Endothelial cell of umbilical vein (primary cell): ENCODE results near the gene PNPLA5. TPM values are rescaled to one million over a fixed set of nuclear protein-coding genes. Genes with fewer than 3 reads are reported as not detected.

Experiments used
- BruUV-seq: library from RNA; stranded (reverse); fragments of 400-500 nt; replicated peaks from 2 replicates; lab custom pipeline; 2021; lab: Mats Ljungman, UMichigan
- CTCF ChIA-PET: fragments of 300-600, 350-600 bp; sonication (Branson Sonifier 250); formaldehyde crosslinking; loops from one replicate; lab custom pipeline; 2021; ENCODE audit warnings: antibody characterized with exemption, inconsistent platforms; lab: Charles Lee
- POLR2A ChIA-PET: fragments of 300-600, 350-600 bp; sonication (Branson Sonifier 250); formaldehyde crosslinking; loops from one replicate; lab custom pipeline; 2021; ENCODE audit warnings: antibody characterized with exemption, inconsistent platforms; lab: Charles Lee
- DNase-seq: peaks from one replicate; pipeline ENCODE4 v3.0.0-alpha.2; 2011; ENCODE audit warnings: low read depth, low spot score
- FAIRE-seq: peaks from 2 replicates; lab custom pipeline; 2011; peaks lifted over from hg19 to GRCh38; lab: Jason Lieb, UNC
- H2AFZ ChIP-seq: 2 replicates; pipeline ENCODE4 v1.6.0; 2012; ENCODE audit warnings: low read depth, low read length, control low read depth, inconsistent platforms
- H3K27ac ChIP-seq: 2 replicates; pipeline ENCODE4 v1.5.1; 2011; ENCODE audit warnings: low read depth, mild to moderate bottlenecking, control low read depth, low read length, moderate library complexity; ENCODE audit not compliant: insufficient read depth
- H3K27me3 ChIP-seq, 2 experiments: 2 replicates each; pipeline versions ENCODE4 v1.6.0 to v1.6.1; 2011; ENCODE audit warnings: low read length in 2 of 2, mixed read lengths in 1 of 2; ENCODE audit not compliant: control insufficient read depth in 2 of 2, insufficient read depth in 2 of 2
- H3K36me3 ChIP-seq, 2 experiments: 2 replicates in 1 of 2; 3 replicates in 1 of 2; pipeline ENCODE4 v1.5.1; 2011; ENCODE audit warnings: low read length in 2 of 2, mild to moderate bottlenecking in 1 of 2, moderate library complexity in 1 of 2; ENCODE audit not compliant: control insufficient read depth in 2 of 2, insufficient read depth in 2 of 2; ENCODE audit errors: extremely low read depth in 1 of 2
- H3K4me1 ChIP-seq: 3 replicates; pipeline ENCODE4 v1.5.1; 2011; ENCODE audit warnings: mild to moderate bottlenecking, low read length; ENCODE audit not compliant: control insufficient read depth, insufficient read depth; ENCODE audit errors: extremely low read depth
- H3K4me2 ChIP-seq: 2 replicates; pipeline ENCODE4 v1.6.1; 2011; ENCODE audit warnings: low read length, control low read depth, mixed read lengths; ENCODE audit not compliant: insufficient read depth
- H3K4me3 ChIP-seq, 3 experiments: fragments of 200-600 bp in 1 of 3; sonication (generic), shearing (Covaris generic) in 1 of 3; replicated peaks in 1 of 3; 2 replicates each; pipeline ENCODE4 v1.5.1; 2011 to 2016; ENCODE audit warnings: control low read depth in 3 of 3, low read length in 3 of 3, mild to moderate bottlenecking in 2 of 3, inconsistent platforms in 1 of 3, low read depth in 1 of 3, moderate library complexity in 1 of 3; ENCODE audit not compliant: insufficient read depth in 1 of 3
- H3K79me2 ChIP-seq: 2 replicates; pipeline ENCODE4 v1.6.0; 2012; ENCODE audit warnings: low read length, inconsistent platforms; ENCODE audit not compliant: control insufficient read depth, insufficient read depth
- H3K9ac ChIP-seq: replicated peaks from 2 replicates; pipeline ENCODE3; 2011; ENCODE audit warnings: low read length, control low read depth; ENCODE audit not compliant: insufficient read depth; ENCODE audit errors: extremely low read depth
- H3K9me1 ChIP-seq: replicated peaks from 3 replicates; pipeline ENCODE4 v1.6.0; 2011; ENCODE audit warnings: mild to moderate bottlenecking, low read length; ENCODE audit not compliant: control insufficient read depth, insufficient read depth; ENCODE audit errors: extremely low read depth
- H3K9me3 ChIP-seq: replicated peaks from 2 replicates; pipeline ENCODE4 v1.5.1; 2012; ENCODE audit warnings: low read length, inconsistent platforms; ENCODE audit not compliant: control insufficient read depth, insufficient read depth
- H4K20me1 ChIP-seq: replicated peaks from 2 replicates; pipeline ENCODE3; 2011; ENCODE audit warnings: mild to moderate bottlenecking, low read length; ENCODE audit not compliant: control insufficient read depth, insufficient read depth; ENCODE audit errors: extremely low read depth
- CTCF ChIP-seq, 2 donors: IDR thresholded peaks; 1 replicate in 1 of 2; 2 replicates in 1 of 2; pipeline ENCODE4 v1.5.1; 2011; ENCODE audit warnings: low read length in 2 of 2, mild to moderate bottlenecking in 2 of 2, moderate library complexity in 2 of 2, control low read depth in 1 of 2, inconsistent platforms in 1 of 2, low read depth in 1 of 2; ENCODE audit not compliant: insufficient read depth in 1 of 2; ENCODE audit errors: extremely low read depth in 1 of 2
- FOS ChIP-seq: IDR thresholded peaks from 2 replicates; pipeline ENCODE4 v1.6.1; 2011; ENCODE audit warnings: mild to moderate bottlenecking, low read length, moderate library complexity, borderline replicate concordance; ENCODE audit not compliant: insufficient read depth
- GATA2 ChIP-seq: IDR thresholded peaks from 2 replicates; pipeline ENCODE4 v1.7.0; 2011; ENCODE audit warnings: low read depth, mild to moderate bottlenecking, moderate library complexity, mixed read lengths, low read length; ENCODE audit not compliant: insufficient read length, insufficient read depth
- MYC ChIP-seq: IDR thresholded peaks from one replicate; pipeline ENCODE4 v1.6.1; 2011; ENCODE audit warnings: mild to moderate bottlenecking, low read depth, low read length
- POLR2A ChIP-seq: IDR thresholded peaks from 2 replicates; pipeline ENCODE4 v1.6.1; 2012; ENCODE audit warnings: low read depth, mild to moderate bottlenecking, control low read depth, low read length
- POLR2AphosphoS5 ChIP-seq: IDR thresholded peaks from 2 replicates; pipeline ENCODE4 v1.6.1; 2012; ENCODE audit warnings: low read depth, mild to moderate bottlenecking, control low read depth, low read length, moderate library complexity; ENCODE audit not compliant: insufficient read depth
- dilution Hi-C: fragments of 300-500 bp; cut with MboI; formaldehyde crosslinking; loops from one replicate; pipeline ENCODE4 v1.15.0; 2019; ENCODE audit warnings: low sequenced_read_pairs; ENCODE audit not compliant: extremely low pct_ligation_motif_present
- intact Hi-C: fragments of 100-400 bp; cut with micrococcal nuclease; formaldehyde crosslinking; loops from one replicate; pipeline ENCODE4 v1.10.0; 2022
- polyA plus RNA-seq, 4 experiments: library from polyadenylated mRNA; depleted of rRNA in 3 of 4; stranded (reverse) in 3 of 4; unstranded in 1 of 4; fragments of >200 nt; gene quantifications; 2 replicates each; pipeline versions ENCODE4 v1.2.1 to v1.2.3, GENCODE V29; 2011 to 2012; ENCODE audit warnings: missing spikeins in 1 of 4
- total RNA-seq: library from RNA; stranded (reverse); gene quantifications from 2 replicates; pipeline ENCODE4 v1.2.3, GENCODE V29; 2021

Gene PNPLA5
- total and polyA plus RNA-seq, 2 donors (not counting 3 experiments of a cell fraction or from before 2014, with no cell fraction given): not detected

GRCh38 chr22:43878831-43879550, 12.8 kb downstream of the PNPLA5 start:
- dilution Hi-C loops: no loop called here
- Histone ChIP-seq H3K9me3 (no peaks in the 10 kb centered on the region), H3K4me1 (no peaks in the 10 kb centered on the region), H3K4me2 (no peak overlapping the region), H3K36me3 (no peaks in the 10 kb centered on the region), H3K4me3 (no peak overlapping the region), H3K79me2 (no peaks in the 10 kb centered on the region), H3K27ac (no peak overlapping the region), H3K9ac (no peak overlapping the region), H3K27me3 (no peaks in the 10 kb centered on the region), H3K9me1 (no peaks in the 10 kb centered on the region), H4K20me1 (no peaks in the 10 kb centered on the region), H2AFZ (no peak overlapping the region)
- no peak for FAIRE-seq
- TF ChIP-seq POLR2AphosphoS5 (no peak), CTCF (IDR thresholded peaks at IDR 0.05; ENCODE audit: extremely low read depth in 1 of 2, insufficient read depth in 1 of 2, low read depth in 1 of 2, low read length in 2 of 2) (no peak)
- ChIA-PET POLR2A (no interaction called here), CTCF (no interaction called here)
- no peak for DNase-seq
- no TSS peak for BruUV-seq
- intact Hi-C loops: no loop called here

DNA sequence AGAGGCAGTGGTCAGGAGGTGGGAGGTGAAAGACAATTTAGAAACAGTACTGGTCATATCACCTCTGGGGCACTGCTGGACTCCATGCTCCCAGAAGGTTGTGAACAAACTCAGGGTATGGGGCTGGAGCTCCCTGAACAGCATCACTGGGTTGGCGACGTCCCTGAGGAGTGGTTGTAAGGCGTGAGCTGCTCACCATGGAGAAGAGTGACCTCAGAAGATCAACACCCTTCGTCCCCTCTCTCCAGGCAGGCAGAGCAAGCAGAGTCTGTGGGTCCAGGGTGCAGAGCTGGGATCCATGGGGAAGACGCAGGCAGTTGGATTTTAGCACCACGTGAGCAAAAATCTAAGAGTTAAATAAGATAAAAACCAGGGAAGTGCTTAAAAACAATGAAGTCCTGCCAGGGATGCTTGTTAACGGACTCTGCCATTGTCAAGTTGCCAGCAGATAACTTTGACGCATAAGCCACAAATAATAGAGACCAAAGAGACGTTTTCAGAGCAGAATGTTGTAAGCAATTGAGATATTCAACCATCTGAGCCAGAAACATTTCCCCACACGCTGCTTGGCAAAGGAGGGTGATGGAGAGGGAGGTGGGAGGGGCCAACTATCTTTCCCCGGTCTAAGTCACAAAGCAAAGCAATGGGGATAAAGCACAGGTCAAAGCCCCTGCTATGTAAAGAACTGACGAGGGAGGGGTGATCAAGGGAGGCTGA, 13.6 kb downstream of the PNPLA5 start:
- H3K4me3 ChIP-seq: no peak overlapping the region
- dilution Hi-C loops (no loop called here), intact Hi-C loops (no loop called here)
- TF ChIP-seq GATA2: no peak
- no peak for TF ChIP-seq CTCF (IDR thresholded peaks at IDR 0.05; ENCODE audit: extremely low read depth in 1 of 2, insufficient read depth in 1 of 2, low read depth in 1 of 2, low read length in 2 of 2)
- no peak for TF ChIP-seq POLR2AphosphoS5
- no peak for TF ChIP-seq MYC
- no peak for TF ChIP-seq POLR2A
- TF ChIP-seq FOS: no peak
- CTCF ChIA-PET: interaction anchor here (0.6 to 0.9 kb wide), 2 partner anchors 16 to 26 kb away, joined by 3 read pairs; no protein-coding TSS in a partner anchor
- H2AFZ ChIP-seq: no peak overlapping the region
- H4K20me1 ChIP-seq: no peaks in the 10 kb centered on the region
- FAIRE-seq: no peak
- H3K9me3 ChIP-seq: no peaks in the 10 kb centered on the region
- H3K4me1 ChIP-seq: no peaks in the 10 kb centered on the region
- H3K27ac ChIP-seq: no peak overlapping the region
- no TSS peak for BruUV-seq
- POLR2A ChIA-PET: interaction anchor here (0.6 kb wide), 1 partner anchor 974 kb away, joined by 5 read pairs; no protein-coding TSS in a partner anchor
- no peaks in the 10 kb centered on the region for H3K27me3 ChIP-seq
- H3K36me3 ChIP-seq: no peaks in the 10 kb centered on the region
- H3K4me2 ChIP-seq: no peak overlapping the region
- no peaks in the 10 kb centered on the region for H3K9me1 ChIP-seq
- DNase-seq: no peak
- H3K9ac ChIP-seq: no peak overlapping the region
- no peaks in the 10 kb centered on the region for H3K79me2 ChIP-seq
